CD4-positive, alpha-beta T cell (primary cell): ENCODE results near the gene IRS2. TPM values are rescaled to one million over a fixed set of nuclear protein-coding genes. Genes with fewer than 3 reads are reported as not detected.

Source experiments
- ATAC-seq: fragments of 200-7000 bp; cut with Tn5 transposase; one replicate; pipeline ENCODE4 v1.10.0; 2022; ENCODE audit warnings: mild to moderate bottlenecking; ENCODE audit not compliant: poor library complexity
- CTCF ChIA-PET: fragments of 350-600 bp; sonication (Branson Sonifier 250); formaldehyde crosslinking; loops from one replicate; lab custom pipeline; 2021; ENCODE audit warnings: antibody characterized with exemption, inconsistent platforms; lab: Charles Lee
- POLR2A ChIA-PET: fragments of 350-600 bp; sonication (Branson Sonifier 250); formaldehyde crosslinking; loops from one replicate; lab custom pipeline; 2021; ENCODE audit warnings: antibody characterized with exemption, inconsistent platforms; lab: Charles Lee
- DNase-seq, 14 experiments: peaks; one replicate each; pipeline ENCODE4 v3.0.0-alpha.2; 2013 to 2020; ENCODE audit warnings: mixed read lengths in 2 of 14
- H3K27ac ChIP-seq, 2 donors: one replicate each; pipeline versions ENCODE4 v1.5.1 to v1.7.0; 2013; ENCODE audit warnings: low read length in 2 of 2, low read depth in 1 of 2, mild to moderate bottlenecking in 1 of 2
- H3K27me3 ChIP-seq, 2 experiments: 1 replicate in 1 of 2; 2 replicates in 1 of 2; pipeline versions ENCODE4 v1.6.1 to v1.7.0; 2013; ENCODE audit warnings: low read length in 2 of 2, control low read depth in 1 of 2, mild to moderate bottlenecking in 1 of 2, moderate library complexity in 1 of 2; ENCODE audit not compliant: insufficient read depth in 2 of 2, control insufficient read depth in 1 of 2
- H3K36me3 ChIP-seq: one replicate; pipeline ENCODE4 v1.6.1; 2013; ENCODE audit warnings: low read length, control low read depth; ENCODE audit not compliant: insufficient read depth
- H3K4me1 ChIP-seq: one replicate; pipeline ENCODE4 v1.6.1; 2013; ENCODE audit warnings: low read length, control low read depth; ENCODE audit not compliant: insufficient read depth
- H3K4me3 ChIP-seq: one replicate; pipeline ENCODE4 v1.5.1; 2013; ENCODE audit warnings: mild to moderate bottlenecking, low read length, moderate library complexity
- H3K9me3 ChIP-seq, 2 experiments: 1 replicate in 1 of 2; 2 replicates in 1 of 2; pipeline versions ENCODE4 v1.6.1 to v1.7.0; 2013; ENCODE audit warnings: low read length in 2 of 2, mild to moderate bottlenecking in 2 of 2, control low read depth in 1 of 2, moderate library complexity in 1 of 2; ENCODE audit not compliant: control insufficient read depth in 1 of 2, insufficient read depth in 1 of 2
- H3K27ac Mint-ChIP-seq: one replicate; pipeline ENCODE4 v1.8.0; 2020; ENCODE audit warnings: mixed read lengths
- H3K27me3 Mint-ChIP-seq: one replicate; pipeline ENCODE4 v1.8.0; 2021; ENCODE audit warnings: mixed read lengths
- H3K36me3 Mint-ChIP-seq: one replicate; pipeline ENCODE4 v1.8.0; 2021; ENCODE audit warnings: low read depth, mixed read lengths
- H3K4me1 Mint-ChIP-seq: one replicate; pipeline ENCODE4 v1.8.0; 2021; ENCODE audit warnings: low read depth, mixed read lengths
- H3K4me3 Mint-ChIP-seq: one replicate; pipeline ENCODE4 v1.8.0; 2020; ENCODE audit warnings: mild to moderate bottlenecking, mixed read lengths
- H3K9me3 Mint-ChIP-seq: one replicate; pipeline ENCODE4 v1.8.0; 2020; ENCODE audit warnings: mixed read lengths
- CTCF ChIP-seq: fragments of 200-600 bp; IDR thresholded peaks from one replicate; pipeline ENCODE4 v1.8.0; 2022; ENCODE audit warnings: antibody characterized with exemption, mild to moderate bottlenecking
- intact Hi-C, 2 experiments: fragments of 100-400 bp; cut with DNase I in 1 of 2; cut with micrococcal nuclease in 1 of 2; formaldehyde crosslinking; loops; one replicate each; pipeline versions ENCODE4 v1.15.1 to v1.9.0; 2023 to 2025; cut with DNase I, micrococcal nuclease
- total RNA-seq, 174 experiments: library from RNA in 2 of 174; stranded (reverse) in 2 of 174; gene quantifications; one replicate each; pipeline ENCODE4 v1.2.3 and lab custom pipeline; 2021 to 2026

IRS2 gene
- total RNA-seq, 2 experiments from 2014 or later, result 188 to 193 TPM

- no peak overlapping the region for H3K27ac ChIP-seq
- H3K4me1 ChIP-seq, result peaks cover 8% of the 10 kb centered on the region
- DNase-seq (no peak), ATAC-seq (no peak)
- Mint-ChIP-seq H3K27ac (no peak overlapping the region), H3K4me3 (no peak overlapping the region), H3K27me3 (peaks cover 44% of the 10 kb centered on the region), H3K4me1 (peaks cover 18% of the 10 kb centered on the region), H3K36me3 (no peaks in the 10 kb centered on the region), H3K9me3 (no peaks in the 10 kb centered on the region)
- H3K36me3 ChIP-seq, result no peaks in the 10 kb centered on the region
- intact Hi-C loops, result loop anchor here in 1 of 2 experiments (10.0 kb wide), 1 partner anchor 620 kb away; no protein-coding TSS in a partner anchor
- H3K4me3 ChIP-seq, result no peak overlapping the region
- peaks cover 0 to 22% of the 10 kb centered on the region in 2 experiments for H3K27me3 ChIP-seq
- ChIA-PET CTCF (no interaction called here), POLR2A (no interaction called here)
- no peak for TF ChIP-seq CTCF
- no peaks in the 10 kb centered on the region for H3K9me3 ChIP-seq
Observed at GRCh38 chr13:109795011-109795410, 8.6 kb upstream of the IRS2 start.

GRCh38 chr13:109794095-109794494 lies 7.7 kb upstream of the IRS2 start:
- no peak overlapping the region for H3K27ac Mint-ChIP-seq
- ChIA-PET CTCF (no interaction called here), POLR2A (no interaction called here)
- peaks cover 39% of the 10 kb centered on the region for H3K27me3 Mint-ChIP-seq
- DNase-seq, result no peak
- no peak overlapping the region for H3K4me3 Mint-ChIP-seq
- no peaks in the 10 kb centered on the region for H3K36me3 Mint-ChIP-seq
- H3K9me3 ChIP-seq, result no peaks in the 10 kb centered on the region
- H3K4me1 ChIP-seq, result peaks cover 8% of the 10 kb centered on the region
- peaks cover 0 to 22% of the 10 kb centered on the region in 2 experiments for H3K27me3 ChIP-seq
- no peak overlapping the region for H3K27ac ChIP-seq
- H3K9me3 Mint-ChIP-seq, result no peaks in the 10 kb centered on the region
- H3K4me3 ChIP-seq, result no peak overlapping the region
- ATAC-seq, result no peak
- no peak for TF ChIP-seq CTCF
- no peaks in the 10 kb centered on the region for H3K36me3 ChIP-seq
- H3K4me1 Mint-ChIP-seq, result peaks cover 22% of the 10 kb centered on the region
- intact Hi-C loops, result loop anchor here (5.0 to 10.0 kb wide), 4 partner anchors 37 to 647 kb away; no protein-coding TSS in a partner anchor

- peaks cover 0 to 22% of the 10 kb centered on the region in 2 experiments for H3K27me3 ChIP-seq
- Mint-ChIP-seq H3K4me1 (peaks cover 34% of the 10 kb centered on the region), H3K36me3 (no peaks in the 10 kb centered on the region), H3K27me3 (peaks cover 31% of the 10 kb centered on the region), H3K9me3 (no peaks in the 10 kb centered on the region), H3K27ac (no peak overlapping the region), H3K4me3 (no peak overlapping the region)
- H3K4me3 ChIP-seq, result no peak overlapping the region
- TF ChIP-seq CTCF, result no peak
- no peak overlapping the region for H3K27ac ChIP-seq
- intact Hi-C loops, result loop anchor here (5.0 to 10.0 kb wide), 4 partner anchors 35 to 645 kb away; no protein-coding TSS in a partner anchor
- ChIA-PET POLR2A (no interaction called here), CTCF (no interaction called here)
- no peaks in the 10 kb centered on the region for H3K36me3 ChIP-seq
- DNase-seq (no peak), ATAC-seq (no peak)
- no peaks in the 10 kb centered on the region for H3K9me3 ChIP-seq
- H3K4me1 ChIP-seq, result peaks cover 12% of the 10 kb centered on the region
Observed at GRCh38 chr13:109792416-109793059, 6.2 kb upstream of the IRS2 start.
